Inflammatory macrophage (primary cell): ENCODE results near the gene LGI2.
"Not testable (repeated sequence)": the region's sequence is repeated elsewhere in the genome, so short reads cannot be mapped to it uniquely, and the experiment has no call there.

Source experiments
- DNase-seq, 2 donors: peaks; one replicate each; pipeline ENCODE4 v3.0.0-alpha.2; 2020 to 2022

Gene LGI2

GRCh38 chr4:25050370-25051078, 19.8 kb upstream of the LGI2 start:
- DNase-seq = no peak

- DNase-seq = no peak
These were observed 12.8 kb upstream of the LGI2 start for GRCh38 chr4:25043548-25043947.

GRCh38 chr4:25033526-25033925, 2.8 kb upstream of the LGI2 start:
- no peak for DNase-seq

GRCh38 chr4:25032126-25032525, 1.4 kb upstream of the LGI2 start:
- DNase-seq = no peak

GRCh38 chr4:25031077-25031621, 403 bp upstream of the LGI2 start:
- DNase-seq = no peak

GRCh38 chr4:25029479-25030276, 1.1 kb downstream of the LGI2 start:
- no peak for DNase-seq

GRCh38 chr4:25028851-25029250, 1.9 kb downstream of the LGI2 start:
- DNase-seq = no peak

GRCh38 chr4:25022766-25023165, 8.0 kb downstream of the LGI2 start:
- peak; percentile 16 to 46 for DNase-seq

GRCh38 chr4:25021216-25021615, 9.5 kb downstream of the LGI2 start:
- DNase-seq = peak in 1 of 2 donors; percentile 56

- peak; percentile 73 to 82 for DNase-seq
These were observed 10.5 kb downstream of the LGI2 start for GRCh38 chr4:25020236-25020635.

GRCh38 chr4:25019501-25019900, 11.2 kb downstream of the LGI2 start:
- no peak for DNase-seq

- DNase-seq = peak in 1 of 2 donors; percentile 44
These were observed 15.7 kb downstream of the LGI2 start for GRCh38 chr4:25015012-25015411.

GRCh38 chr4:25014662-25014983, 16.1 kb downstream of the LGI2 start:
- DNase-seq = not testable (repeated sequence)

GRCh38 chr4:25013756-25014661, 16.7 kb downstream of the LGI2 start:
- DNase-seq = peak; percentile 45 to 52

- no peak for DNase-seq
These were observed 18.1 kb downstream of the LGI2 start for GRCh38 chr4:25012655-25013054.

- no peak for DNase-seq
These were observed 19.4 kb downstream of the LGI2 start for GRCh38 chr4:25011135-25011866.

GRCh38 chr4:25007598-25007997, 23.1 kb downstream of the LGI2 start:
- peak; percentile 84 to 89 for DNase-seq

- DNase-seq = peak; percentile 30 to 36
These were observed 28.1 kb downstream of the LGI2 start for GRCh38 chr4:25002681-25003080.

- peak; percentile 91 to 93 for DNase-seq
These were observed 29.2 kb downstream of the LGI2 start for GRCh38 chr4:25001509-25001908.

GRCh38 chr4:25000639-25001038, 30.1 kb downstream of the LGI2 start:
- no peak for DNase-seq

GRCh38 chr4:24999392-25000089, 31.2 kb downstream of the LGI2 start:
- DNase-seq = peak in 1 of 2 donors; percentile 36
